Measurements from ENCODE around the gene SEMA5B.

Gene SEMA5B

GRCh38 chr3:123024056-123024455, 3.5 kb downstream of the SEMA5B start:
- no peak for DNase-seq (ENCODE audit: low read depth)

- DNase-seq (ENCODE audit: low read depth) = no peak
Measured at GRCh38 chr3:123021996-123022510, 5.5 kb downstream of the SEMA5B start.

- DNase-seq (ENCODE audit: low read depth) = no peak
Measured at GRCh38 chr3:123021388-123021787, 6.2 kb downstream of the SEMA5B start.

DNA sequence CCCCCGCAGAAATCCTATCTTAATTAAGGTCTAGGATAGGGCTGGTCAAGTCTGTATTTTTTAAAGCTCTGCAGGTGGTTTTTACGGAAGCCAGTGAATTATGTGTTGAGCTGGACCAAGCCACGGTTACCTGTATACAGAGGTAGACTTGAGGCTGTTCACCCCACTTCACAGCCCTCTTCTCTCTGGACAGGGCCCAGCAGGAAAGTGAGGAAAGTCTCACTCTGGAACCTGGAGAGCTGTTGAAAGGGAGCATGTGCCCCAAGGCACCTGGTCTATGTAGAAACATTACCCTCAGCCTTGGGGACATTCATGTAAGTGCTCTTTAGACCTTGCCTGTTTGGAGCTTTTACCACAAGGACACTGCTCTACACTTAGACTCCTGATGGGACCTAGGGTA, 6.9 kb downstream of the SEMA5B start:
- DNase-seq (ENCODE audit: low read depth) = no peak

GRCh38 chr3:123019591-123019990, 8.0 kb downstream of the SEMA5B start:
- DNase-seq (ENCODE audit: low read depth) = no peak

DNA sequence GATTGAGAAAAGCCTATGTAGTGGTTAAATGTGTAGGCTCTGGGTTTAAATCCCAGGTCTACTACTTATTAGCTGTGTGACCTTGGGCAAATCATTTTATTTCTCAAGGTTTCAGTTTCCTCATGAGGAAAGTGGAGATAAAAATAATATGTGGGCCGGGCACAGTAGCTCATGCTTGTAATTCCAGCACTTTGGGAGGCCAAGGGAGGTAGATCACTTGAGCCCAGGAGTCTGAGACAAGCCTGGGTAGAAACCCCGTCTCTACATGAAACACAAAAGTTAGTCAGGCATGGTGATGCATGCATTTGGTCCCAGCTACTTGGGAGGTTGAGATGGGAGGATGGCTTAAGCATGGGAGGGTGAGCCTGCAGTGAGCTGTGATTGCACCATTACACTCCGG, 8.4 kb downstream of the SEMA5B start:
- DNase-seq (ENCODE audit: low read depth) = no peak

- DNase-seq (ENCODE audit: low read depth) = no peak
Measured at GRCh38 chr3:123018683-123019082, 8.9 kb downstream of the SEMA5B start.

DNA sequence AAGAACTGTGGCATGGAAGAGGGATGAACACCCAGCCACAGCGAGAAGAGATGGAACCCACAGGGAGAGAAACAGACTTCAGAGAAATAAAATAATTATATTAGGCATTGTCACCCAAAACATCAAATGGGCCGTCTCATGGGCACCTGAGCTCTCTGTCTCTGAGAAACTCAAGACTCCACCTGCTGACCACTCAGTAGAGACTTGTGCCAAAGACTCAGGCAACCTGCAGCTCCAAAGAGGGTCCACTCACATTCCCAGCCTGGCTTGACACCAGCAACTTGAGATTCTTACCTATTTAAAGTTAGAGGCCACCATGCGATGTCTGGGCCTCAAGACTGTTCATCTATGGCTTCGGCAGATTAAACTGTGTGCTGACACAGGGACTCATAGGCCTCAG, 12.0 kb downstream of the SEMA5B start:
- no peak for DNase-seq (ENCODE audit: low read depth)

DNA sequence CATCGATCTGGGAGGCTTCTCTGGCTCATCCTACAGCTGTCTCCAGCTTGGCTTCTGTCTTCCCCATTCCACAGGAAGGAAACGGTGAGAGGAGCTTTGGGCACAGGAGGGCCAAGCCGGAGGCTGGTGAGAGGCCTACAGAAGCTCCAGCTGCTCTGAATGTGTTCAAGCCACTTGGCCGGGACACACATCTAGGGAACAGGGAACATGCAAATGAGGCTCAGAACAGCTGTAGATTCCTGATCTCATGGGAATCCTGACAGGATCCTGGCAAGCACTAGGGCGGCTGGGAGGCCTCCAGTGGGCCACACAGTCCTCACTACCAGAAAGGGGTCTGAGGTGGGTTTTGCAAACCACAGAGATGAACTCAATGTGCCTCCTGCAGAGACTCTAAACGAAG, 13.7 kb downstream of the SEMA5B start:
- DNase-seq (ENCODE audit: low read depth) = no peak

- DNase-seq (ENCODE audit: low read depth) = no peak
Measured at GRCh38 chr3:123012652-123013051, 14.9 kb downstream of the SEMA5B start.

DNA sequence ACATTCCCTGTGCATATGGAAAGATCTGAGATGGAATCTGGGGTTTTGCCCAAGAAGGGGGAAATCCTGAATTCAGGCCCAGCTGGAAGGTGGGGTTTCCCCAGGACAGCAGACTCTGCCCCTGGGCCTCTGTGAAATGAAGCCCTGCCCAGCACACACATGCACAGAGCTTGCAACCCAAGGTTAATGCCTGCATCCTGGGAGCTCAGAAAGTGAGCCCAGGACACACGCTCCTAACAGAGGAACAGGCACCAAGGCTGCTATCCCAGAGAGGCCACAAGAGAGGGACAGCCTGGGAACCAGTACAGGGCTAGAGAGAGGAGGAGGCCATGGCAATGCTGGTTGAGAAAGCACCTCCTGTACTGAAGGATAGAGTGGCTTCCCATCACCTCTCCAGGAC, 16.1 kb downstream of the SEMA5B start:
- no peak for DNase-seq (ENCODE audit: low read depth)

- DNase-seq (ENCODE audit: low read depth) = no peak
Measured at GRCh38 chr3:123008840-123009239, 18.7 kb downstream of the SEMA5B start.

DNA sequence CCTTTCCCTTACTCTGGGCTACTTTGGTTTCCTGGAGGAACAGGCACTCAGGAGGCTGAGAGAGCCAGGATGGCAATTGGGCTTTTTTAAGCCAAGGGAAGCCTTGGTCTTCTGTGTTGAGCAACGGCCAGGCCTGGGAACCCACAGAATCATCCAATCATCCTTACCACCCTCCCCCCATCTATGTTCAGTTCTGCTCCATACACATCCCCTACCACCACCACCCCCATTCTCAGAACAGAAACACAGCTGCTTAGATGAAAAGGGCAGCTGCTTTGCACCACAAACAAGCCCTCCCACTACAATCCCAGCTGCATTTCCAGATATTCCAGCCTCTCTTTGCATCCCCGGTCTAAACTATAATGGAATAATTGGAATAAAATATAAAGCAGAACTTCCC, 21.0 kb downstream of the SEMA5B start:
- no peak for DNase-seq (ENCODE audit: low read depth)

- no peak for DNase-seq (ENCODE audit: low read depth)
Measured at GRCh38 chr3:123005291-123005690, 22.3 kb downstream of the SEMA5B start.

GRCh38 chr3:123004201-123004918, 23.2 kb downstream of the SEMA5B start:
- no peak for DNase-seq (ENCODE audit: low read depth)

DNA sequence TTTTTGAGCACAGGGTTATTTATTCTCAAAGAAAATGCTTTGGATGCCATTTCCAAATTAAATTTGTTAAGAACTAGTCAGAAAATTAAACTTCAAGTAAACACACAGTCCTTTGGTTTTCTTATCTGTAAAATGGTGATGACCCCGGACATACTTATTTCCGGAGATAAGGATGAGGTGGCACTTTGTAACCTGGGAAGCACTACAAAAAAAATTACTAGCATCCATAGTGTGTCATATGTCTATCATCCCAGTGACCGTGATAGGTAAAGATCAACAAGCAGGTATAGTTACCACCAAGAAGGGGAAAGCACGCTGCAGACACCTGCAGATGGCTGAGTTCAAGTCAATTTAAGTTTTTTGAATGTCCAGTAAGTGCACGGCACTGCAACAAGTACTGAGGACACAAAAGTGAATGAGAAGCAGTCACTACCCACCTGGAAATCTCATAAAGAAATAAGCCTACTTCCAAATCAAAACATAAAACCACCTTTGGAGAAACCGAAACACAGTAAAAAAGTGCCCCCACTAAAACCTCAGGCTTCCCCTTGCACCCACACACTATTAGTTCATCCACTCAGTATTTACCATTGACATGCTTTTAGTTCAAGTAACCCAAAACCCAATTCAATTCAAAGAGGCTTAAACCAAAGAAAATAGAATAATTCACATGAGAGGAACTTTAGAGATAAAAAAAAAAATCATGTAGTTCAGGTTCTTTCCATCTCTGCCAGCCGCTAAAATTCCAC, 24.6 kb downstream of the SEMA5B start:
- no peak for DNase-seq (ENCODE audit: low read depth)

DNA sequence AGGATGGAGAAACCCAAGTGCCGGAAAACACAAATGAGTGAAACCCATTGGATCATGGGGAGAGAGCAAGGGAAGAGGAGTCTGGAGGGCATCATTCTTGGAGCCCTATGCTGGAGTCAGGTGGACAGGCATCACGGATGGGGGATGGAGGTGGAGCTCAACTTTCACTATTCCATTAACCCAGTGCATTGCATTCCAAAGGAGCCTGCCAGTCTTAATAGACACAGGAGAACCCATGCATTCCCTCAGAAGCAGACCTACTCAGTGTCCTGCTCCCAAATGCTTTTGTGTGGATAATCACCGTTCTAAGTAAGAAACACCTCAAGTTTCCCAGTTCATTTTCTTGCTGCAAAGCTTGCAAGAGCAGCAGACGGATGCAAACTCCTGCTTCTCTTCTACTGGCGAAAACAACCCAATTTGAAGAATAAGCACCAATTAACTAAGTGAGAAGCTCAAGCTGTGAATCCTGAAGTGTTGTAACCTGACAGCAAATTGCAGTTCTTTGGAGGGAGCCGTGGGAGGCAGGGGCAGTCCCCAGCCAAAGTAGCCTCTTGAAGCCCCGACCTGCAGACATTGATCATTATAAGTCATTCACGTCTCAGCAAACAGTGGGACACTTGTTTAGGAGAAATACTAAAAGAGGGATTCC, 25.3 kb downstream of the SEMA5B start:
- no peak for DNase-seq (ENCODE audit: low read depth)

- DNase-seq (ENCODE audit: low read depth) = no peak
Measured at GRCh38 chr3:122998856-122999255, 28.7 kb downstream of the SEMA5B start.

DNA sequence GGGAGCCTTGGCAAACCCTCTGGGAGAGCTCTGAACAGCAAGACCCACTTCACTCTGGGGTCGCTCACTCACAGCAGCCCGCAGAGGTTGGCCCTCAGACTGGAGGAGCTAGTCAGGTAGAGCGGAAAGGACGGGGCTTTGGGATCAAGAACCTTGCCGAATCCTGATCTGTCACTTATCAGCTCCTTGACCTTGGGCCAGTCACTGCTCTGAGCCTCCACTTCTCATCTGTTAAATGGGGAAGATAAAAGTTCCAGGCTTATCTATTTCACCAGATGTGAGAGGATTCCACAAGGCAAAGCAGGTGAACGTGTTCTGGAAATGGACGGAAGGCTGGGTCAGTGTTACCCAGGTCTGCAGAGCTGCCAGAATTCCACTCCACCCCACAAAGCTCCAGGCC, 29.4 kb downstream of the SEMA5B start:
- no peak for DNase-seq (ENCODE audit: low read depth)

DNA sequence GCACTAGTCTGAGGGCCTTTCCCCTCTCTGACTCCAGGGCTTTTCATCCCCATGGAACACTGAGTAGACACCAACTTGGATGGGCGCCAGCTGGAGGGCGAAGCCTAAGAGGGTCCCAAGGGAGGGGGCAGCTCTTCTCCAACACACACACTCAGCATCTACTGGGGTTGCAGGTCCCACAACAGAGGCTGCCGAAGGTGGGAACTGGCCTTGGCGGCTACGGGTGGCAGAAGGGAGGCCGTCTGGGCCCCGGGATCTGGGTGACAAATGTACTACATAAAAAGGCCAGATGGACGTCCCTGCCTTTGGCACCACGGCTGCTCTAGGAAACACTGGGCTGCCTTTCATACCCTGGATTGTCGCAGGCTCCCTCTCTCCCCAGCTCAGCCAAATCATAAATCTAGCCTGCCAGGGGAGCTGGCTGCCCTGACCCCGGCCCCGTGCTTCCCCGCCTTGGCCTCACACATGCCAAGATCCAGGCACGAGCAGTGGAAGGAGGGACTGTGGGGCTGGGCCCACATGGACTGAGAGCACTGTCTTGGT, 31.5 kb downstream of the SEMA5B start:
- no peak for DNase-seq (ENCODE audit: low read depth)

DNA sequence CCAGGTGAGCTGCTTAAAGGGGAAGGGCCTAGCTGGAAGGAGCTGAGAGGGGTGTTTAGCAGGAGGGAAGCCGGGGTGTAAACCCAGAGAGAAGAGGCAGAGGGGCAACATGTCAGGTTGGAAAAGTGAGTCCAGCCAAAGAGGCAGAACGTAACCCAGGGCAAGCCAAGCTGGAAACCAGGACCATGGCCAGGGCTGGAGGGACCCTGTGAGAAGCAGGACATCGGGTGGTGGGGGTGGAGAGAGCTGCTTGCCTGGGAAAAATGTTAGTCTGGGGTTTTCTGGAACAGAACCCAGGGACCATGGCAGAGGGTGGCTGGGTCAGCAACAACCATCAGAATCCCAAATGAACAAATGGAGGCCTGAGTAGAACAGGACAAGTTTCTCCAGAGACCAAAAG, 32.6 kb downstream of the SEMA5B start:
- DNase-seq (ENCODE audit: low read depth) = no peak

DNA sequence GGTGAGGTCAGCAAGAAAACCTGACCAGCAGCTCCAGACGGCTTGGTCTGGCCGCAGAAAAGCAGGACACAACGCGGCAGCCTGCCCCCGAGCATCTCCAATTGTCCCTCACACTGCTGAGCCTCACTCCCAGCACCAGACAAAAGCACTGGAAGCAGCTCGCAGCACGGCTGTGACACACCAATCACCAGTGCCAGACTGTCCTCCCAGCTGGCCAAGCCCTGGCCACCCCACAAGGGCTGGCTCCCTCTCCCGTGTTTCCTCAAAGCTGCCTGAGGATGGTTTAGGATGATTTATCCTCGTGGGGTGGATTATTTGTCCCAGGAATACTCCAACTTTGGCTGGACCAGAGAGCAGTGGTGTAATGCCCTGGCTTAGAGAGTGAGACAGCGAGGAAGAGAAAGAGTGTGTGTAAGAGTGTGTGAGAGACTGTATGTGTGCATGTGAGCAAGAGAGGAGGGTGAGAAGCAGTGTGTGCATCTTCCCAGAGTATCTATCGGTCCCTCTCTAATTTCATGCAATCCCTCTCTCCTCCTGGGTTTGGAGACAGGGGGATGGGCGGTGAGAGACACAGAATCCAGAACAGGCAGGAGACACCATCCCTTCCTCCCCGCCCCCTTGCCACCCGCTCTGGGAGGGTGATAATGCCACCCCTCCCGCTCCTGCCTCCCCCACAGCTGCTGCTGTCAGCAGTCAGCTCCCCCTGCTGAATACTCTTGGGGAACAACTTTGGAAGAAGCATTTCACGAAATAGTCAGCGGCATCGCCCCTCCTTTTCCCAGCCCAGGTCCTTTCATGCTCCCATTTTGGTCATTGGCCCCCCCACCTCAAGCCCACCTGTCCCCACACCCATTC, 34.2 kb downstream of the SEMA5B start:
- DNase-seq (ENCODE audit: low read depth) = no peak
